CD14-positive monocyte (primary cell): ENCODE results near the gene SLC6A18. TPM values are rescaled to one million over a fixed set of nuclear protein-coding genes. Genes with fewer than 3 reads are reported as not detected.

ENCODE experiments used
- DNase-seq, 3 donors: peaks; one replicate each; pipeline ENCODE4 v3.0.0-alpha.2; 2011 to 2022
- H2AFZ ChIP-seq: 2 replicates; pipeline ENCODE4 v1.6.0; 2012; ENCODE audit warnings: mild to moderate bottlenecking, low read depth, low read length, inconsistent platforms; ENCODE audit not compliant: insufficient read depth, poor library complexity, severe bottlenecking
- H3K27ac ChIP-seq, 2 donors: 1 replicate in 1 of 2; 2 replicates in 1 of 2; pipeline ENCODE4 v1.5.1; 2012 to 2013; ENCODE audit warnings: low read length in 2 of 2, control low read depth in 1 of 2, inconsistent platforms in 1 of 2, low read depth in 1 of 2, mild to moderate bottlenecking in 1 of 2
- H3K27me3 ChIP-seq, 2 donors: one replicate each; pipeline versions ENCODE4 v1.6.0 to v1.6.1; 2011 to 2013; ENCODE audit warnings: low read length in 2 of 2; ENCODE audit not compliant: control insufficient read depth in 2 of 2, insufficient read depth in 2 of 2
- H3K36me3 ChIP-seq, 2 donors: replicated peaks in 1 of 2; 1 replicate in 1 of 2; 2 replicates in 1 of 2; pipeline versions ENCODE4 v1.5.1 to v1.6.1; 2012 to 2013; ENCODE audit warnings: low read length in 2 of 2, control low read depth in 1 of 2, inconsistent platforms in 1 of 2, mild to moderate bottlenecking in 1 of 2; ENCODE audit not compliant: insufficient read depth in 2 of 2, control insufficient read depth in 1 of 2
- H3K4me1 ChIP-seq, 2 donors: 1 replicate in 1 of 2; 2 replicates in 1 of 2; pipeline versions ENCODE4 v1.5.1 to v1.6.1; 2012 to 2013; ENCODE audit warnings: low read length in 2 of 2, control low read depth in 1 of 2, inconsistent platforms in 1 of 2, mild to moderate bottlenecking in 1 of 2, moderate library complexity in 1 of 2; ENCODE audit not compliant: insufficient read depth in 2 of 2, control insufficient read depth in 1 of 2
- H3K4me2 ChIP-seq: replicated peaks from 2 replicates; pipeline ENCODE3; 2012; ENCODE audit warnings: low read length, moderate library complexity, mild to moderate bottlenecking; ENCODE audit not compliant: poor library complexity, severe bottlenecking; ENCODE audit errors: extremely low read depth
- H3K4me3 ChIP-seq, 3 experiments: fragments of 200-600 bp in 1 of 3; sonication (generic) in 1 of 3; replicated peaks in 1 of 3; 1 replicate in 2 of 3; 2 replicates in 1 of 3; pipeline ENCODE4 v1.5.1; 2011 to 2013; ENCODE audit warnings: low read length in 3 of 3, mild to moderate bottlenecking in 3 of 3, control low read depth in 2 of 3, low read depth in 2 of 3, inconsistent platforms in 1 of 3, moderate library complexity in 1 of 3
- H3K79me2 ChIP-seq: 2 replicates; pipeline ENCODE4 v1.6.0; 2012; ENCODE audit warnings: mild to moderate bottlenecking, control low read depth, inconsistent platforms, low read length, moderate library complexity; ENCODE audit not compliant: insufficient read depth
- H3K9ac ChIP-seq: 2 replicates; pipeline ENCODE4 v1.6.0; 2017; ENCODE audit warnings: low read length, mild to moderate bottlenecking; ENCODE audit not compliant: insufficient read depth, poor library complexity, severe bottlenecking
- H3K9me3 ChIP-seq, 2 donors: replicated peaks in 1 of 2; 1 replicate in 1 of 2; 2 replicates in 1 of 2; pipeline versions ENCODE4 v1.5.1 to v1.6.1; 2012 to 2013; ENCODE audit warnings: low read length in 2 of 2, control low read depth in 1 of 2; ENCODE audit not compliant: control insufficient read depth in 1 of 2, insufficient read depth in 1 of 2
- H4K20me1 ChIP-seq: 2 replicates; pipeline ENCODE4 v1.6.0; 2012; ENCODE audit warnings: mild to moderate bottlenecking, low read length, control low read depth, moderate library complexity; ENCODE audit not compliant: insufficient read depth
- H3K27ac Mint-ChIP-seq, 7 donors: one replicate each; pipeline ENCODE4 v1.8.0; 2020; ENCODE audit warnings: mild to moderate bottlenecking in 7 of 7, mixed read lengths in 7 of 7, moderate library complexity in 6 of 7, inconsistent platforms in 2 of 7
- H3K27me3 Mint-ChIP-seq, 3 donors: one replicate each; pipeline ENCODE4 v1.8.0; 2021 to 2022; ENCODE audit warnings: low read depth in 3 of 3, mild to moderate bottlenecking in 3 of 3, mixed read lengths in 3 of 3, moderate library complexity in 3 of 3, inconsistent platforms in 1 of 3
- H3K36me3 Mint-ChIP-seq, 2 donors: one replicate each; pipeline ENCODE4 v1.8.0; 2020; ENCODE audit warnings: mixed read lengths in 2 of 2, inconsistent platforms in 1 of 2, mild to moderate bottlenecking in 1 of 2
- H3K4me1 Mint-ChIP-seq: one replicate; pipeline ENCODE4 v1.8.0; 2020; ENCODE audit warnings: mild to moderate bottlenecking, mixed read lengths
- H3K4me3 Mint-ChIP-seq, 2 donors: one replicate each; pipeline ENCODE4 v1.8.0; 2020; ENCODE audit warnings: mild to moderate bottlenecking in 2 of 2, mixed read lengths in 2 of 2, moderate library complexity in 1 of 2
- H3K9me3 Mint-ChIP-seq, 7 donors: one replicate each; pipeline ENCODE4 v1.8.0; 2020 to 2022; ENCODE audit warnings: mixed read lengths in 7 of 7, mild to moderate bottlenecking in 6 of 7, moderate library complexity in 6 of 7, inconsistent platforms in 2 of 7
- WGBS: methylation state at CpG from one replicate; pipeline ENCODE4 v1.1.5; 2013; ENCODE audit warnings: missing lambda C conversion rate; ENCODE audit not compliant: insufficient coverage; 5-methylcytosine and 5-hydroxymethylcytosine counted together
- intact Hi-C, 2 donors: fragments of 100-400 bp; cut with micrococcal nuclease; formaldehyde crosslinking; loops; one replicate each; pipeline versions ENCODE4 v1.15.0 to v1.15.1; 2023
- polyA minus RNA-seq: library from RNA; depleted of rRNA, polyadenylated mRNA; stranded (reverse); fragments of >200 nt; gene quantifications from 2 replicates; pipeline ENCODE4 v1.2.3, GENCODE V29; 2012
- polyA plus RNA-seq, 3 donors: library from polyadenylated mRNA; depleted of rRNA in 1 of 3; unstranded in 2 of 3; stranded (reverse) in 1 of 3; fragments of 300-500 nt in 2 of 3; fragments of >200 nt in 1 of 3; fragmentation: Illumina TruSeq in 2 of 3; gene quantifications; 1 replicate in 2 of 3; 2 replicates in 1 of 3; pipeline ENCODE4 v1.2.3, GENCODE V29; 2012 to 2021
- total RNA-seq, 12 experiments: library from RNA in 1 of 12; stranded (reverse) in 1 of 12; fragments of 120-200 nt in 1 of 12; gene quantifications; one replicate each; pipeline ENCODE4 v1.2.4 and lab custom pipeline; 2013 to 2026; ENCODE audit warnings: mixed read lengths in 6 of 12, inconsistent platforms in 1 of 12
- TF ChIP-seq, protein P1 (sequence below): fragments of 200-600 bp; IDR thresholded peaks from one replicate; pipeline ENCODE4 v1.8.0; 2022; ENCODE audit warnings: antibody characterized with exemption, mild to moderate bottlenecking

The SLC6A18 gene, protein sequence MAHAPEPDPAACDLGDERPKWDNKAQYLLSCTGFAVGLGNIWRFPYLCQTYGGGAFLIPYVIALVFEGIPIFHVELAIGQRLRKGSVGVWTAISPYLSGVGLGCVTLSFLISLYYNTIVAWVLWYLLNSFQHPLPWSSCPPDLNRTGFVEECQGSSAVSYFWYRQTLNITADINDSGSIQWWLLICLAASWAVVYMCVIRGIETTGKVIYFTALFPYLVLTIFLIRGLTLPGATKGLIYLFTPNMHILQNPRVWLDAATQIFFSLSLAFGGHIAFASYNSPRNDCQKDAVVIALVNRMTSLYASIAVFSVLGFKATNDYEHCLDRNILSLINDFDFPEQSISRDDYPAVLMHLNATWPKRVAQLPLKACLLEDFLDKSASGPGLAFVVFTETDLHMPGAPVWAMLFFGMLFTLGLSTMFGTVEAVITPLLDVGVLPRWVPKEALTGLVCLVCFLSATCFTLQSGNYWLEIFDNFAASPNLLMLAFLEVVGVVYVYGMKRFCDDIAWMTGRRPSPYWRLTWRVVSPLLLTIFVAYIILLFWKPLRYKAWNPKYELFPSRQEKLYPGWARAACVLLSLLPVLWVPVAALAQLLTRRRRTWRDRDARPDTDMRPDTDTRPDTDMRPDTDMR
- not detected for total RNA-seq (2013)
- polyA plus RNA-seq: not detected
- not detected in 2 replicates for polyA minus RNA-seq
- 0 to 0.46 (median 0) reads per million in 11 experiments for total RNA-seq (lab: John Stamatoyannopoulos, UW)

DNA sequence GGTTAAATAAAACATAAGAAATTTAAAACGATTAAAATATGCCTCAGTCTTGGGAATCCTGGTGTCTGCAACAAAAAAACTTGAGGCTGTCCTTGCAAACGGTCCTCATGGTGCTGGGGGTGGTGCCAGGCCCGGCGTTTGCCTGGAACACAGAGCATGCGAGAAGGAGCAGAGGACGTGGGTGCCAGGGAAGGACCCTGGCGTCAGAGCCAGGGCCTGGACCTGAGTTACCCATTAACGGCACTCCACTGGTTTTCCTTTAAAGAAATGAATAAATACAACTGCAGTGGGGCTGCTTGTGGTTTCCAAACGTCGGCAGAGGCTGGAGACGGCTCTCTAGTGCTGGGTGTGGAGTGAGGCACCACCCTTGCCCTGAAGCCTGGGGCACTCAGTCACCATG lies at the start of gene SLC6A18:
Gene SLC6A18, plus strand, starts transcription at position 301 of the 400 bp plus-strand sequence. Its CDS starts 97 bp downstream, at position 398.
- H3K79me2 ChIP-seq: no peaks in the 10 kb centered on the region
- no peak within 1 kb of the TSS for H3K9ac ChIP-seq
- intact Hi-C loops: no loop called here
- H3K36me3 ChIP-seq: no peaks in the 10 kb centered on the region
- no peak within 1 kb of the TSS for H2AFZ ChIP-seq
- Mint-ChIP-seq H3K4me3 (no peak within 1 kb of the TSS), H3K27me3 (peaks cover 5 to 19% (median 14%) of the 10 kb centered on the region in 3 donors), H3K36me3 (no peaks in the 10 kb centered on the region), H3K4me1 (no peaks in the 10 kb centered on the region), H3K9me3 (peaks cover 0 to 2% (median 0%) of the 10 kb centered on the region in 7 donors), H3K27ac (no peak within 1 kb of the TSS)
- H3K27me3 ChIP-seq: no peaks in the 10 kb centered on the region
- TF ChIP-seq, protein P1, sequence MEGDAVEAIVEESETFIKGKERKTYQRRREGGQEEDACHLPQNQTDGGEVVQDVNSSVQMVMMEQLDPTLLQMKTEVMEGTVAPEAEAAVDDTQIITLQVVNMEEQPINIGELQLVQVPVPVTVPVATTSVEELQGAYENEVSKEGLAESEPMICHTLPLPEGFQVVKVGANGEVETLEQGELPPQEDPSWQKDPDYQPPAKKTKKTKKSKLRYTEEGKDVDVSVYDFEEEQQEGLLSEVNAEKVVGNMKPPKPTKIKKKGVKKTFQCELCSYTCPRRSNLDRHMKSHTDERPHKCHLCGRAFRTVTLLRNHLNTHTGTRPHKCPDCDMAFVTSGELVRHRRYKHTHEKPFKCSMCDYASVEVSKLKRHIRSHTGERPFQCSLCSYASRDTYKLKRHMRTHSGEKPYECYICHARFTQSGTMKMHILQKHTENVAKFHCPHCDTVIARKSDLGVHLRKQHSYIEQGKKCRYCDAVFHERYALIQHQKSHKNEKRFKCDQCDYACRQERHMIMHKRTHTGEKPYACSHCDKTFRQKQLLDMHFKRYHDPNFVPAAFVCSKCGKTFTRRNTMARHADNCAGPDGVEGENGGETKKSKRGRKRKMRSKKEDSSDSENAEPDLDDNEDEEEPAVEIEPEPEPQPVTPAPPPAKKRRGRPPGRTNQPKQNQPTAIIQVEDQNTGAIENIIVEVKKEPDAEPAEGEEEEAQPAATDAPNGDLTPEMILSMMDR: no peak
- no peak within 1 kb of the TSS for H3K4me2 ChIP-seq
- WGBS: 94% methylated on average over 9 of the region's 11 CpGs
- no peaks in the 10 kb centered on the region for H4K20me1 ChIP-seq
- no peaks in the 10 kb centered on the region for H3K9me3 ChIP-seq
- H3K4me1 ChIP-seq: no peaks in the 10 kb centered on the region
- H3K27ac ChIP-seq: no peak within 1 kb of the TSS
- DNase-seq: no peak
- H3K4me3 ChIP-seq: no peak within 1 kb of the TSS

DNA sequence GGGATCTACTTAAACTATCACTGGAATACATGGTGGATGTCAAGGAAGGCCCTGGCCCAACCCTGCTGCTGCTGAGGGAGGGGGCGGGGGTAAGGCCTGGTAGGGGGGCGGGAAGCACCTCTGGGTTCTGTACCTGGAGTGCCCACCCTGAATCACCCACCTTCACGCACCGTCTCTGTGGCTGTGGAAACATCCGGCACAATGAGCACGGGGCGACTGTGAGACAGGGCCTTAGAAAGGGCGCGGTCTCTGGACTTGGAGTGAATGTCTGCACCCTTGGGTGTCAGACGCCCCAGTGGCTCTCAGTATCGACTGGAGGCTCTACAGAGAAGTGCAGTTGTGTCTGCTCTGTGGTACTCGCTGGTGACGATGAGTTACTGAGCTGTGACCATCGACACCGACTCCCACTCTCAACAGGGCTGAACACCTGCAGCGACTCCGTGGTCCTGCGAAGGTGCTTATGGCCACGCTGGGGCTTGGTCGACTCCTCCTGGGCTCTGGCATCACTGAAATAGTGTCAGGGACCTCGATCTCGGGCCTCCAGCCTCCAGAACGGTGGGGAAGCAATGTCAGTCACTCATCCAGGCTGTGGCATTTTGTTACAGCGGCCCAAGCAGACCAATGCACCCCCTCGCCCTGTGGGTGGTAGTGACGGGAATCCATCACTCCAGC lies 49.2 kb upstream of the SLC6A18 start:
- Histone ChIP-seq H3K4me2 (no peak overlapping the region), H3K9me3 (no peaks in the 10 kb centered on the region), H3K36me3 (no peaks in the 10 kb centered on the region), H2AFZ (no peak overlapping the region), H3K9ac (no peak overlapping the region), H3K79me2 (no peaks in the 10 kb centered on the region), H3K4me3 (no peak overlapping the region), H3K4me1 (no peaks in the 10 kb centered on the region), H3K27ac (no peak overlapping the region), H4K20me1 (no peaks in the 10 kb centered on the region), H3K27me3 (no peaks in the 10 kb centered on the region)
- intact Hi-C loops: loop anchor here (10.0 kb wide), 1 partner anchor 251 kb away; no protein-coding TSS in a partner anchor
- Mint-ChIP-seq H3K27me3 (peaks cover 5 to 17% (median 11%) of the 10 kb centered on the region in 3 donors), H3K27ac (no peak overlapping the region), H3K36me3 (no peaks in the 10 kb centered on the region), H3K9me3 (peaks cover 0 to 6% (median 3%) of the 10 kb centered on the region in 7 donors), H3K4me1 (no peaks in the 10 kb centered on the region), H3K4me3 (no peak overlapping the region)
- no peak for DNase-seq
- WGBS: 93% methylated on average over 24 of the region's 26 CpGs
- TF ChIP-seq, protein P1: no peak
